Thyroid gland (tissue), 4 donors: ENCODE results near the gene JMY. TPM values are rescaled to one million over a fixed set of nuclear protein-coding genes. Genes with fewer than 3 reads are reported as not detected.

ENCODE experiments used
- DNase-seq, 2 donors: peaks; one replicate each; pipeline ENCODE4 v3.0.0-alpha.2; 2019
- H3K27ac ChIP-seq, 3 donors: fragments of 200-600 bp; sonication (generic); 1 replicate in 2 of 3; 2 replicates in 1 of 3; pipeline ENCODE4 v1.5.1; 2016 to 2019; ENCODE audit warnings: mild to moderate bottlenecking in 1 of 3, moderate library complexity in 1 of 3
- H3K27me3 ChIP-seq: fragments of 200-600 bp; sonication (generic); one replicate; pipeline ENCODE4 v1.5.1; 2019
- H3K36me3 ChIP-seq, 2 donors: fragments of 200-600 bp; sonication (generic); one replicate each; pipeline ENCODE4 v1.5.1; 2016 to 2019
- H3K4me1 ChIP-seq, 2 donors: fragments of 200-600 bp; sonication (generic); one replicate each; pipeline ENCODE4 v1.5.1; 2017 to 2019
- H3K4me3 ChIP-seq, 3 donors: fragments of 200-600 bp; sonication (generic); replicated peaks in 1 of 3; 1 replicate in 2 of 3; 2 replicates in 1 of 3; pipeline ENCODE4 v1.5.1; 2016; ENCODE audit warnings: mild to moderate bottlenecking in 1 of 3
- H3K9me3 ChIP-seq: fragments of 200-600 bp; sonication (generic); one replicate; pipeline ENCODE4 v1.5.1; 2017
- POLR2A ChIP-seq, 2 donors: fragments of 450-650 bp; IDR thresholded peaks; one replicate each; pipeline ENCODE4 v1.6.1; 2017; ENCODE audit warnings: antibody characterized with exemption in 2 of 2, mild to moderate bottlenecking in 2 of 2, moderate library complexity in 1 of 2
- WGBS, 2 donors: methylation state at CpG; one replicate each; pipeline ENCODE4 v1.1.5; 2017; 5-methylcytosine and 5-hydroxymethylcytosine counted together
- intact Hi-C: fragments of 100-400 bp; cut with DNase I; formaldehyde crosslinking; loops from one replicate; pipeline ENCODE4 v1.15.1; 2023
- total RNA-seq, 4 donors: library from RNA; depleted of rRNA; stranded (reverse); fragments of >200 nt; gene quantifications; one replicate each; pipeline ENCODE4 v1.2.3, GENCODE V29; 2016
- TF ChIP-seq, protein P1 (sequence below), 6 experiments: fragments of 200-600 bp in 3 of 6; fragments of 450-650 bp in 3 of 6; sonication (generic) in 3 of 6; IDR thresholded peaks; one replicate each; pipeline ENCODE4 v1.5.1; 2016 to 2019; ENCODE audit warnings: antibody characterized with exemption in 6 of 6, mild to moderate bottlenecking in 2 of 6, inconsistent platforms in 1 of 6, moderate library complexity in 1 of 6

Gene JMY
- total RNA-seq, 4 donors from 2014 or later, result 29.7 to 48.5 (median 30.9) TPM

DNA sequence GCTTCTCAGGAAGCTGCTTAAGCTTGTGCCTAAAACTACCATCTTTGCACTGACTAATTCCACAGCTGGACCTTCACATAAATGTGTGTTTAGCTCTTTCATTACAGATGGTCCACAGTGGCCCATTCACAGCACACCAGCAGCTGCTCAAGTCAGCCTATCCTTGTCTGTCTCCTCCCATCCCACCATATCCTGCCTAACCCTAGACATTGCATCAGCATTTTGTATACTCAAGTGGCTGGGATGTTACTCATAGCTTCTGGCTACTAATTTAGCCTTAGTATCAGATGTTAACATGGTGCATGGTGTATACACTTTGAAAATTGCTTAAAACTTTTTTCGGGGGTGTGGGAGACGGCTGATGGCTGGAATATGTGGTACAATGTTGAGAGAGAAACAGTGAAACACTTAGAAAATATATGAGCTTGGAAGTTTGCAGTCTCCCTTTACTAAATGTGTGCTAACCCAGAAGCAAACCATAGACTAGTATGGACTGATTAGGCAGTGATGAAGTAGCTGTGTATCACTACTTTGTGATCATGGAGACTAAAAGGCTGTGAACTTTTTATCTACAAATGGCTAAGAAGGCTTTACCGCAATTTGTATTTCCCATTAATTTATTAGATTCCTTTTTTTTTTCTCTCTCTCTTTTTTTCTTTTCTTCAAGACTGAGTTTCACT is 83.1 kb downstream of the JMY start:
- intact Hi-C loops, result no loop called here
- no peak for TF ChIP-seq POLR2A (IDR thresholded peaks at IDR 0.05)
- TF ChIP-seq, protein P1, sequence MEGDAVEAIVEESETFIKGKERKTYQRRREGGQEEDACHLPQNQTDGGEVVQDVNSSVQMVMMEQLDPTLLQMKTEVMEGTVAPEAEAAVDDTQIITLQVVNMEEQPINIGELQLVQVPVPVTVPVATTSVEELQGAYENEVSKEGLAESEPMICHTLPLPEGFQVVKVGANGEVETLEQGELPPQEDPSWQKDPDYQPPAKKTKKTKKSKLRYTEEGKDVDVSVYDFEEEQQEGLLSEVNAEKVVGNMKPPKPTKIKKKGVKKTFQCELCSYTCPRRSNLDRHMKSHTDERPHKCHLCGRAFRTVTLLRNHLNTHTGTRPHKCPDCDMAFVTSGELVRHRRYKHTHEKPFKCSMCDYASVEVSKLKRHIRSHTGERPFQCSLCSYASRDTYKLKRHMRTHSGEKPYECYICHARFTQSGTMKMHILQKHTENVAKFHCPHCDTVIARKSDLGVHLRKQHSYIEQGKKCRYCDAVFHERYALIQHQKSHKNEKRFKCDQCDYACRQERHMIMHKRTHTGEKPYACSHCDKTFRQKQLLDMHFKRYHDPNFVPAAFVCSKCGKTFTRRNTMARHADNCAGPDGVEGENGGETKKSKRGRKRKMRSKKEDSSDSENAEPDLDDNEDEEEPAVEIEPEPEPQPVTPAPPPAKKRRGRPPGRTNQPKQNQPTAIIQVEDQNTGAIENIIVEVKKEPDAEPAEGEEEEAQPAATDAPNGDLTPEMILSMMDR (IDR thresholded peaks at IDR 0.05), result no peak
- peaks cover 21 to 29% of the 10 kb centered on the region in 2 donors for H3K36me3 ChIP-seq
- no peaks in the 10 kb centered on the region for H3K9me3 ChIP-seq
- H3K27me3 ChIP-seq, result no peaks in the 10 kb centered on the region
- no peak overlapping the region for H3K27ac ChIP-seq
- no peak overlapping the region for H3K4me3 ChIP-seq
- no peaks in the 10 kb centered on the region for H3K4me1 ChIP-seq
- 98% methylated on average over 3 of the region's 3 CpGs for WGBS, 2 donors
- DNase-seq, result no peak

DNA sequence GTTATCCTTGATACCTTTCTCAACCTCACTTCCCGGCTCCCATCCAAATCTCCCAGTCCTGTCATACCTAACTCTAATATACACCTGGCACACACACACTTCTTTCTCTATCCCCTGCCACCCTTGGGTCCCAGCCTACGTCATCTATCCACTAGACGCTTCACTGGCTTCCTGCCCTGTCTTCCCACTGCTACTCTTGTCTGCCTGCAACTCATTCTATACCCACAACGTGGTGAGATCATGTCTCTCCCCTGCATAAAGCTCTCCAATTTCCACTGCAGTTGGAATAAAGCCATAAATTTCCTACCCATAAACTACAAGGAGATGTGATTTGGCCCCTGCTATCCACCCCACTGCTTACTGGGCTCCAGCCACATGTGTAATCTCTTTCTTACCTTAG is 93.5 kb downstream of the JMY start:
- no peak overlapping the region for H3K4me3 ChIP-seq
- TF ChIP-seq POLR2A (IDR thresholded peaks at IDR 0.05), result no peak
- TF ChIP-seq, protein P1 (IDR thresholded peaks at IDR 0.05), result no peak
- H3K27ac ChIP-seq, result no peak overlapping the region
- WGBS, 2 donors, result 84 to 89% methylated on average over 4 of the region's 4 CpGs
- no peaks in the 10 kb centered on the region for H3K36me3 ChIP-seq
- H3K27me3 ChIP-seq, result no peaks in the 10 kb centered on the region
- H3K4me1 ChIP-seq, result no peaks in the 10 kb centered on the region
- H3K9me3 ChIP-seq, result no peaks in the 10 kb centered on the region
- no peak for DNase-seq
- intact Hi-C loops, result no loop called here

DNA sequence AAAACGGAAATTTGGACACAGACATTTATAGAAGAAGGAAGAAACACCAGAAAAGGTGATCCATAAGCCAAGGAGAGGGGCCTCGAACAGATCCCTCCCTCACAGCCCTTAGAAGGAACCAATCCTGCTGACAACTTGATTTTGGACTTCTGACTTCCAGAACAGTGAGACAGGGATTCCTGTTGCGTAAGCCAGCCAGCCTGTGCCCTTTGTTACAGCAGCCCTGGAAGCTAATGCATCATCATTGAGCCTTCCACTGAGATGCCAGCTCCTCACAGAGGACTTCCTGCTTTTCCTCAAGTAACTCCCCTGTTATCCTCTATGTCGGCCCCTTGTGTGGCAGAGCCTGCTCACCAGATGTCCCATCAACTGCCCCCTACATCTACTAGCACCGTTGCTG is 94.1 kb downstream of the JMY start:
- Histone ChIP-seq H3K36me3 (no peaks in the 10 kb centered on the region), H3K27ac (no peak overlapping the region), H3K4me1 (no peaks in the 10 kb centered on the region), H3K27me3 (no peaks in the 10 kb centered on the region), H3K9me3 (no peaks in the 10 kb centered on the region), H3K4me3 (no peak overlapping the region)
- TF ChIP-seq POLR2A (IDR thresholded peaks at IDR 0.05), result no peak
- TF ChIP-seq, protein P1 (IDR thresholded peaks at IDR 0.05), result no peak
- DNase-seq, result no peak
- WGBS, 2 donors, result 84 to 91% methylated on average over 5 of the region's 5 CpGs
- intact Hi-C loops, result no loop called here

DNA sequence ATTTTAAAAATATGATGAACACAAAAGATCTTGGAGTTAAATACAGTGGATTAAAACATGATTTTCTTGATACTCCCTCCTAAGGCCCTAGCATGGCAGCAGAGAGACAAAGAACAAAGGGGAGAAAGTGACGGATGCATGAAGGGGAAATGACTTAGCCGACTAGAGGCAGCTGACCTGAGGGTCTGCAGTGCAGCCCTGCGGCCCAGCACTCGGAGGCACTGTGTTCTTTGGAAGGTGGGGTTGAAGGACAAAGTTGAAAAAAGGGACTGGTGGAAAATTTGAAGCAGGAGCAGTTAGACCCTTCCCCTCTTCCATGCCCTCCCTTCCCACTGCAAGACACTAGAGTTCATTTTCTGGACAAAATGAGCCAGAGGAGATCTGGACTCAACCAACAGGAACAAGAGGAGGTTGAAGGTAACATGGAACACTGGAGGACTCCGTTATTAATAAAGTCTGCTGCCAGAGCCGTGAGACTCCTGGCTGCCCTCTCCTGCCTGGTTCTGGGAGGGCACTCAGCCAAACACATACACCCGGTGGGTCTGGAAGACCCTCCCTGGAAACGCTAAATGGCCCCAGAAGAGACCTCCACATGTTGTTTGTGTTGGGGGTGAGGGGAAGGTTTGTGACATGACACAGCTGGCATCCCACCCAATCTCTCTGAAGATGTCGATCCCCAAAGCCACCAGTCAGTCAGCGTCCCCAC is 98.1 kb downstream of the JMY start:
- no peak overlapping the region for H3K4me3 ChIP-seq
- TF ChIP-seq, protein P1 (IDR thresholded peaks at IDR 0.05), result no peak
- TF ChIP-seq POLR2A (IDR thresholded peaks at IDR 0.05), result no peak
- H3K9me3 ChIP-seq, result no peaks in the 10 kb centered on the region
- DNase-seq, result no peak
- no peaks in the 10 kb centered on the region for H3K27me3 ChIP-seq
- intact Hi-C loops, result no loop called here
- no peak overlapping the region for H3K27ac ChIP-seq
- H3K4me1 ChIP-seq, result no peaks in the 10 kb centered on the region
- 77 to 87% methylated on average over 10 of the region's 10 CpGs for WGBS, 2 donors
- no peaks in the 10 kb centered on the region for H3K36me3 ChIP-seq

DNA sequence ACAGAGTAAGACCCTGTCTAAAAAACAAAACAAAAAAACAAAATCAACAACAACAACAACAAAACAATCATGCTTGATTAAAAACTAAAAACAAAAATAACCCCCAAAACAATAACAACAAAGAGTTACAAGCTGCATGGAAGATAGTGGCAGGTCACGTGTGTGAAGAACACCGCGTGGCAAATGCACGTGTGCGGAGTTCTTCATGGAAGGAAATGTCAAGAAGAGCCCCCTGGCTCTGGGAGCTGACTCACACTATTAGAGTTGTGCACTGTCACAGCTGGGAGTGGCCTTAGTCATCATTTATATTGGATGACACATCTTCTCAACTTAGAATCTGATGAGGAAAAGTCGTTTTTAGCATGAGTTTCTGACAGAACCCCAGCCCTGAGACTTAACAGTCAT is 110.5 kb downstream of the JMY start:
- no peak overlapping the region for H3K27ac ChIP-seq
- intact Hi-C loops, result no loop called here
- no peak overlapping the region for H3K4me3 ChIP-seq
- no peaks in the 10 kb centered on the region for H3K9me3 ChIP-seq
- TF ChIP-seq, protein P1 (IDR thresholded peaks at IDR 0.05), result no peak
- no peak for TF ChIP-seq POLR2A (IDR thresholded peaks at IDR 0.05)
- no peaks in the 10 kb centered on the region for H3K27me3 ChIP-seq
- 91 to 92% methylated on average over 6 of the region's 6 CpGs for WGBS, 2 donors
- H3K4me1 ChIP-seq, result no peaks in the 10 kb centered on the region
- no peak for DNase-seq
- H3K36me3 ChIP-seq, result no peaks in the 10 kb centered on the region
